HG03103 (cell line): Measurements from ENCODE around the gene ICAM4.
"Not testable (repeated sequence)": the region's sequence is repeated elsewhere in the genome, so short reads cannot be mapped to it uniquely, and the experiment has no call there.

Experiments used
- ATAC-seq: cut with Tn5 transposase; IDR thresholded peaks from one replicate; pipeline ENCODE4 v1.9.1; 2021; ENCODE audit warnings: low read depth; ENCODE audit not compliant: unreplicated experiment

Gene ICAM4

GRCh38 chr19:10286803-10287737 lies at the start of gene ICAM4:
Gene ICAM4 (plus strand): TSS chr19:10286955. CDS start chr19:10287013, 58 bp downstream.
- no peak for ATAC-seq

- ATAC-seq: no peak
These were observed 49.1 kb upstream of the ICAM4 start for GRCh38 chr19:10237702-10238101.

GRCh38 chr19:10238172-10238783 lies 48.5 kb upstream of the ICAM4 start:
- no peak for ATAC-seq

- not testable (repeated sequence) for ATAC-seq
These were observed 44.8 kb upstream of the ICAM4 start for GRCh38 chr19:10241826-10242449.

GRCh38 chr19:10243606-10244005 lies 43.1 kb upstream of the ICAM4 start:
- no peak for ATAC-seq

- ATAC-seq: no peak
These were observed 41.4 kb upstream of the ICAM4 start for GRCh38 chr19:10245189-10245939.

- ATAC-seq: no peak
These were observed 40.2 kb upstream of the ICAM4 start for GRCh38 chr19:10246511-10246910.

- ATAC-seq: peak; percentile 87
These were observed 34.7 kb upstream of the ICAM4 start, which contains the start of gene MRPL4 for GRCh38 chr19:10251792-10252694. Gene MRPL4 (plus strand): TSS chr19:10252214. CDS start chr19:10252254, 40 bp downstream.

- no peak for ATAC-seq
These were observed 34.0 kb upstream of the ICAM4 start for GRCh38 chr19:10252707-10253106.

- no peak for ATAC-seq
These were observed 32.5 kb upstream of the ICAM4 start for GRCh38 chr19:10254244-10254643.

GRCh38 chr19:10255358-10255757 lies 31.4 kb upstream of the ICAM4 start:
- ATAC-seq: no peak

GRCh38 chr19:10256551-10256950 lies 30.2 kb upstream of the ICAM4 start:
- no peak for ATAC-seq

- no peak for ATAC-seq
These were observed 29.7 kb upstream of the ICAM4 start for GRCh38 chr19:10256970-10257615.

- ATAC-seq: no peak
These were observed 28.6 kb upstream of the ICAM4 start for GRCh38 chr19:10258080-10258710.

GRCh38 chr19:10259162-10259905 lies 27.4 kb upstream of the ICAM4 start:
- no peak for ATAC-seq

- no peak for ATAC-seq
These were observed 26.6 kb upstream of the ICAM4 start for GRCh38 chr19:10260141-10260584.

- ATAC-seq: no peak
These were observed 24.0 kb upstream of the ICAM4 start for GRCh38 chr19:10262771-10263170.

GRCh38 chr19:10266706-10267105 lies 20.0 kb upstream of the ICAM4 start:
- no peak for ATAC-seq
